ENCODE results near the gene MUC13.

MUC13 gene

GRCh38 chr3:124876401-124876878 lies 58.1 kb downstream of the MUC13 start:
- DNase-seq (ENCODE audit: low read depth in 2 of 2): no peak

- no peak for DNase-seq (ENCODE audit: low read depth in 2 of 2)
These were observed 61.3 kb downstream of the MUC13 start for GRCh38 chr3:124873226-124873625.

GRCh38 chr3:124867511-124867910 lies 67.0 kb downstream of the MUC13 start:
- DNase-seq (ENCODE audit: low read depth in 2 of 2): no peak

- no peak for DNase-seq (ENCODE audit: low read depth in 2 of 2)
These were observed 72.5 kb downstream of the MUC13 start for GRCh38 chr3:124862006-124862405.

- DNase-seq (ENCODE audit: low read depth in 2 of 2): no peak
These were observed 73.5 kb downstream of the MUC13 start for GRCh38 chr3:124861041-124861440.

GRCh38 chr3:124860599-124860998 lies 74.0 kb downstream of the MUC13 start:
- DNase-seq (ENCODE audit: low read depth in 2 of 2): no peak

GRCh38 chr3:124859025-124859424 lies 75.5 kb downstream of the MUC13 start:
- DNase-seq (ENCODE audit: low read depth in 2 of 2): no peak

- no peak for DNase-seq (ENCODE audit: low read depth in 2 of 2)
These were observed 76.3 kb downstream of the MUC13 start for GRCh38 chr3:124858275-124858674.

GRCh38 chr3:124856677-124857076 lies 77.9 kb downstream of the MUC13 start:
- DNase-seq (ENCODE audit: low read depth in 2 of 2): no peak

All from stimulated activated CD8-positive, alpha-beta memory T cell treated with anti-CD3 and anti-CD28 coated beads, Interleukin-15, amount 100 ng/mL, for 48 hours (primary cell).